GM12865 (cell line): Measurements from ENCODE around the gene CRTAP.
"Not testable (repeated sequence)": the region's sequence is repeated elsewhere in the genome, so short reads cannot be mapped to it uniquely, and the experiment has no call there.

Experiments
- DNase-seq: peaks from one replicate; pipeline ENCODE4 v3.0.0; 2010; ENCODE audit warnings: low read depth
- H3K4me3 ChIP-seq: 2 replicates; pipeline ENCODE4 v1.5.1; 2011; ENCODE audit warnings: mild to moderate bottlenecking, low read depth, low read length, control low read depth
- TF ChIP-seq, protein P1 (sequence below): IDR thresholded peaks from 2 replicates; pipeline ENCODE4 v1.5.1; 2011; ENCODE audit warnings: low read length, control low read depth, low read depth, inconsistent platforms; ENCODE audit not compliant: insufficient read depth; ENCODE audit errors: missing control alignments

Gene CRTAP

DNA sequence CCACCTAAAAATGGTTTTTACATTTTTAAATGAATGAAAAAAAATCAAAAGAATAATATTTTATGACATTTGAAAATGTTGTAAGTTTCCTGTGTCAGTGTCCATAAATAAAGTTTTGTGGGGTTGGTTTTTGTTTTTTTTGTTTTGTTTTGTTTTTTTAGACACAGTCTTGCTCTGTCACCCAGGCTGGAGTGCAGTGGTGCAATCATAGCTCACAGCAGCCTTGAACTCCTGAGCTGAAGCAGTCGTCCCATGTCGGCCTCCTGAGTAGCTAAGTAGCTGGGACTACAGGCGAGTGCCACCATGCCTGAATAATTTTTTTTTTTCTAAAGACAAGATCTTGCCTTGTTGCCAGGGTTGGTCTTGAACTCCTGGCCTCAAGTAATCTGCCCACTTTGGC lies 14.1 kb upstream of the CRTAP start:
- TF ChIP-seq, protein P1, sequence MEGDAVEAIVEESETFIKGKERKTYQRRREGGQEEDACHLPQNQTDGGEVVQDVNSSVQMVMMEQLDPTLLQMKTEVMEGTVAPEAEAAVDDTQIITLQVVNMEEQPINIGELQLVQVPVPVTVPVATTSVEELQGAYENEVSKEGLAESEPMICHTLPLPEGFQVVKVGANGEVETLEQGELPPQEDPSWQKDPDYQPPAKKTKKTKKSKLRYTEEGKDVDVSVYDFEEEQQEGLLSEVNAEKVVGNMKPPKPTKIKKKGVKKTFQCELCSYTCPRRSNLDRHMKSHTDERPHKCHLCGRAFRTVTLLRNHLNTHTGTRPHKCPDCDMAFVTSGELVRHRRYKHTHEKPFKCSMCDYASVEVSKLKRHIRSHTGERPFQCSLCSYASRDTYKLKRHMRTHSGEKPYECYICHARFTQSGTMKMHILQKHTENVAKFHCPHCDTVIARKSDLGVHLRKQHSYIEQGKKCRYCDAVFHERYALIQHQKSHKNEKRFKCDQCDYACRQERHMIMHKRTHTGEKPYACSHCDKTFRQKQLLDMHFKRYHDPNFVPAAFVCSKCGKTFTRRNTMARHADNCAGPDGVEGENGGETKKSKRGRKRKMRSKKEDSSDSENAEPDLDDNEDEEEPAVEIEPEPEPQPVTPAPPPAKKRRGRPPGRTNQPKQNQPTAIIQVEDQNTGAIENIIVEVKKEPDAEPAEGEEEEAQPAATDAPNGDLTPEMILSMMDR, result no peak
- no peak for DNase-seq
- no peak overlapping the region for H3K4me3 ChIP-seq

DNA sequence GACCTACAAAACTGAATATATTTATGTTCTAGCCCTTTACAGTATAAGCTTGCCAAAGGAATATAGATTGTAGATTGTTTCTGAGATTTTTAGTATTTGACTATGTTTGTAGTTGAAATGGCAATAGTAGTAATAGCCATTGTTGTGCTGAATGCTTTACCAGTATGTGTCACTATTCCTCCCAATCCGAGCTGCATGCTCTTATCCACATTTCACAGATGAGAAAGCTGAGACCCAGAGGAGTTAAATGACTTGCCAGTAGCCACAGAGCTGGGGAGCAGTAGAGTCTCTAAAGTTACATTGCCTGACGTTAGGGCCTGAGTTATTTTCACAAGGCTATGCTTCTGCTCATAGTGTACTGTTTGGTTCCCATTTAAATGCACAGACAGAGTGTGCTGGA lies 13.6 kb upstream of the CRTAP start:
- no peak overlapping the region for H3K4me3 ChIP-seq
- TF ChIP-seq, protein P1, result no peak
- DNase-seq, result no peak

GRCh38 chr3:33103034-33103433 lies 10.8 kb upstream of the CRTAP start:
- DNase-seq, result no peak
- no peak overlapping the region for H3K4me3 ChIP-seq
- TF ChIP-seq, protein P1, result no peak

DNA sequence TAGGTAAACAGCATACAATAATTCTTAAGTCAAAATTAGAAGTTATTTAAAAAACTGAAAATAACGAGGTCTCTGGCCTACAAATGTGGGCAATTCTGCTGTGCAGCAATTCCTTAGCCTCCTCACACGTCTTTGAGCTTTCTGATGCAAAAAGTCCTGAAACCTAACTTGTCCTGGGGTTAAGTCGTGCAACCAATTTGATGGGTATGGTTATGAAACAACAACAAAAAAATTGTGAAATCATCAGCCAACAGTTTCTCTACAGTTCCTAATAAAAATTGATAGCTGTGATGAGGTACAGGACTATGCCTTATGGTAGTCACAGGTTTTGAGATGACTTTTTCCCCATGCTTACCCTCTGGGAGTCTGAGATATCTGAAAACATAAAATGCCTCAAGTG lies 10.3 kb upstream of the CRTAP start:
- no peak overlapping the region for H3K4me3 ChIP-seq
- no peak for DNase-seq
- TF ChIP-seq, protein P1, result no peak

- TF ChIP-seq, protein P1, result no peak
- H3K4me3 ChIP-seq, result no peak overlapping the region
- DNase-seq, result no peak
Measured at GRCh38 chr3:33104803-33105202, 9.0 kb upstream of the CRTAP start.

GRCh38 chr3:33105341-33105948 lies 8.4 kb upstream of the CRTAP start:
- TF ChIP-seq, protein P1, result no peak
- no peak overlapping the region for H3K4me3 ChIP-seq

DNA sequence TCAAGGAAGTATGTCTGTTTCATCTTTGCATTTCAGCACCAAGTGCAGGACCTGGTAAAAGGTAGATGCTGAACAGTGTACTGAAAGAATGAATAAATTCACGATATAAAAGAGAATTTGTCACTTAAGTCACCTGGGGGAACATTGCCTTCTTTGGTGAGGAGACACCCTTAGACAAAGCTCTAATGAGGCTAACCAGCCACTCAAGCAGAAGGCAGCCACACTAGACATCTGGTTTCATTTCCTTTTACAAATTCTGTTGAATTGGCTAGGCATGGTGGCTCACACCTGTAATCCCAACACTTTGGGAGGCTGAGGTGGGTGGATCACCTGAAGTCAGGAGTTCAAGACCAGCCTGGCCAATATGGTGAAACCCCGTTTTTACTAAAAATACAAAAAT lies 7.0 kb upstream of the CRTAP start:
- not testable (repeated sequence) for H3K4me3 ChIP-seq
- peak; percentile 40 for DNase-seq

More at GRCh38 chr3:33105341-33105948, 8.4 kb upstream of the CRTAP start:
- DNase-seq, result no peak

DNA sequence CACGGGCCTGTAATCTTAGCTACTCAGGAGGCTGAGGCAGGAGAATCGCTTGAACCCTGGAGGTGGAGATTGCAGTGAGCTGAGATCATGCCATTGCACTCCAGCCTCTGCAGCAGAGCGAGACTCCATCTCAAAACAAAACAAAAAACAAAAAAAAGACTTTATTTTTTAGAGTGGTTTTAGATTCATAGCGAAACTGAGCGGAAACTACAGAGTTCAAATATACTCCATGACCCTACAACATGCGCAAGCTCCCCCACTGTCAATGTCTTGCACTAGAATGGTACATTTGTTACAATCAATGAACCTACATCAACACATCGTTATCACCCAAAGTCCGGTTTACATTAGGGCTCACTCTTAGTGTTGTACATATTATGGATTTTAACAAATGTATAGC lies 2.2 kb upstream of the CRTAP start:
- DNase-seq, result peak; percentile 78
- TF ChIP-seq, protein P1, result no peak
- no peak overlapping the region for H3K4me3 ChIP-seq
